Endothelial cell of umbilical vein (primary cell): ENCODE measurements around the gene AKTIP.
A peak's percentile ranks its signal among the peaks of the same experiment; 100 is the strongest.

ENCODE experiments used
- CTCF ChIP-seq, 2 donors: IDR thresholded peaks; 1 replicate in 1 of 2; 2 replicates in 1 of 2; pipeline ENCODE4 v1.5.1; 2011; ENCODE audit warnings: low read length in 2 of 2, mild to moderate bottlenecking in 2 of 2, moderate library complexity in 2 of 2, control low read depth in 1 of 2, inconsistent platforms in 1 of 2, low read depth in 1 of 2; ENCODE audit not compliant: insufficient read depth in 1 of 2; ENCODE audit errors: extremely low read depth in 1 of 2
- EZH2 ChIP-seq: IDR thresholded peaks from 2 replicates; pipeline ENCODE4 v1.6.1; 2012; ENCODE audit warnings: borderline replicate concordance, low read depth, mild to moderate bottlenecking, moderate library complexity, low read length, inconsistent platforms; ENCODE audit not compliant: severe bottlenecking
- FOS ChIP-seq: IDR thresholded peaks from 2 replicates; pipeline ENCODE4 v1.6.1; 2011; ENCODE audit warnings: mild to moderate bottlenecking, low read length, moderate library complexity, borderline replicate concordance; ENCODE audit not compliant: insufficient read depth
- JUN ChIP-seq: IDR thresholded peaks from 2 replicates; pipeline ENCODE4 v1.6.1; 2011; ENCODE audit warnings: borderline replicate concordance, low read depth; ENCODE audit not compliant: insufficient read length, insufficient read depth
- MAX ChIP-seq: IDR thresholded peaks from 2 replicates; pipeline ENCODE4 v1.6.1; 2011; ENCODE audit not compliant: insufficient read depth, insufficient read length
- MYC ChIP-seq: IDR thresholded peaks from one replicate; pipeline ENCODE4 v1.6.1; 2011; ENCODE audit warnings: mild to moderate bottlenecking, low read depth, low read length
- POLR2A ChIP-seq: IDR thresholded peaks from 2 replicates; pipeline ENCODE4 v1.6.1; 2012; ENCODE audit warnings: low read depth, mild to moderate bottlenecking, control low read depth, low read length

- TF ChIP-seq POLR2A (no peak), CTCF (IDR thresholded peaks at IDR 0.05; ENCODE audit: extremely low read depth in 1 of 2, insufficient read depth in 1 of 2, low read depth in 1 of 2, low read length in 2 of 2) (no peak), MYC (no peak), MAX (no peak), FOS (peak; percentile 67), JUN (peak; percentile 27), EZH2 (no peak)
These were observed 20.9 kb downstream of the AKTIP start for GRCh38 chr16:53482123-53482522.
